A673 (cell line): Measurements from ENCODE around the gene KIF12. TPM values are rescaled to one million over a fixed set of nuclear protein-coding genes. Genes with fewer than 3 reads are reported as not detected.

Experiments
- BruUV-seq: library from RNA; stranded (reverse); fragments of 400-500 nt; replicated peaks from 2 replicates; lab custom pipeline; 2021; lab: Mats Ljungman, UMichigan
- CTCF ChIA-PET: fragments of 300-600 bp; sonication (Branson Sonifier 250); formaldehyde crosslinking; loops from one replicate; lab custom pipeline; 2022; ENCODE audit warnings: antibody characterized with exemption; lab: Charles Lee
- POLR2A ChIA-PET: fragments of 300-600 bp; sonication (Branson Sonifier 250); formaldehyde crosslinking; loops from one replicate; lab custom pipeline; 2022; ENCODE audit warnings: antibody characterized with exemption; ENCODE audit not compliant: low non-redundant PET; lab: Charles Lee
- DNase-seq: peaks from one replicate; pipeline ENCODE4 v3.0.0-alpha.2; 2015; ENCODE audit warnings: low spot score
- H3K27ac ChIP-seq: fragments of 200-600 bp; sonication (generic); 2 replicates; pipeline ENCODE4 v1.5.1; 2016; ENCODE audit warnings: mixed run types, low read depth, mild to moderate bottlenecking, mixed read lengths, antibody characterized with exemption, low read length; ENCODE audit not compliant: poor library complexity, severe bottlenecking
- H3K27me3 ChIP-seq: fragments of 200-600 bp; sonication (generic); replicated peaks from 2 replicates; pipeline ENCODE4 v1.6.1; 2017; ENCODE audit warnings: mixed run types, low read depth, mild to moderate bottlenecking, mixed read lengths, antibody characterized with exemption, low read length; ENCODE audit not compliant: insufficient read depth, poor library complexity
- H3K36me3 ChIP-seq: fragments of 200-600 bp; sonication (generic); 2 replicates; pipeline ENCODE4 v1.6.1; 2016; ENCODE audit warnings: mixed run types, mild to moderate bottlenecking, mixed read lengths, antibody characterized with exemption, low read length; ENCODE audit not compliant: insufficient read depth, poor library complexity, severe bottlenecking
- H3K4me1 ChIP-seq: fragments of 200-600 bp; sonication (generic); 2 replicates; pipeline ENCODE4 v1.6.1; 2017; ENCODE audit warnings: mixed run types, mild to moderate bottlenecking, mixed read lengths, antibody characterized with exemption, low read length; ENCODE audit not compliant: insufficient read depth, poor library complexity, severe bottlenecking
- H3K4me3 ChIP-seq: fragments of 200-600 bp; sonication (generic); 2 replicates; pipeline ENCODE4 v1.5.1; 2016; ENCODE audit warnings: low read depth, mixed run types, mild to moderate bottlenecking, mixed read lengths, low read length; ENCODE audit not compliant: poor library complexity, severe bottlenecking
- H3K9me3 ChIP-seq: fragments of 200-600 bp; sonication (generic); 2 replicates; pipeline ENCODE4 v1.6.1; 2016; ENCODE audit warnings: mixed run types, low read depth, mild to moderate bottlenecking, mixed read lengths, antibody characterized with exemption, low read length; ENCODE audit not compliant: poor library complexity, severe bottlenecking
- CTCF ChIP-seq: fragments of 300-800, 200-600 bp; sonication (generic); conservative IDR thresholded peaks from 2 replicates; pipeline ENCODE4 v1.5.1; 2017; ENCODE audit warnings: low read depth, mild to moderate bottlenecking, antibody characterized with exemption, low read length, moderate library complexity, mixed read lengths
- EZH2 ChIP-seq: fragments of 200-600 bp; sonication (generic); IDR thresholded peaks from 2 replicates; pipeline ENCODE4 v1.6.1; 2017; ENCODE audit warnings: borderline replicate concordance, low read depth, mild to moderate bottlenecking, mixed read lengths, antibody characterized with exemption, low read length; ENCODE audit not compliant: poor library complexity, severe bottlenecking
- intact Hi-C: fragments of 100-400 bp; cut with micrococcal nuclease; formaldehyde crosslinking; loops from one replicate; pipeline ENCODE4 v1.10.0; 2022; ENCODE audit not compliant: unreplicated experiment
- total RNA-seq: library from RNA; stranded (reverse); gene quantifications from 2 replicates; pipeline ENCODE4 v1.2.3, GENCODE V29; 2021

KIF12 gene
- total RNA-seq, 1 experiment from 2014 or later, result not detected

DNA sequence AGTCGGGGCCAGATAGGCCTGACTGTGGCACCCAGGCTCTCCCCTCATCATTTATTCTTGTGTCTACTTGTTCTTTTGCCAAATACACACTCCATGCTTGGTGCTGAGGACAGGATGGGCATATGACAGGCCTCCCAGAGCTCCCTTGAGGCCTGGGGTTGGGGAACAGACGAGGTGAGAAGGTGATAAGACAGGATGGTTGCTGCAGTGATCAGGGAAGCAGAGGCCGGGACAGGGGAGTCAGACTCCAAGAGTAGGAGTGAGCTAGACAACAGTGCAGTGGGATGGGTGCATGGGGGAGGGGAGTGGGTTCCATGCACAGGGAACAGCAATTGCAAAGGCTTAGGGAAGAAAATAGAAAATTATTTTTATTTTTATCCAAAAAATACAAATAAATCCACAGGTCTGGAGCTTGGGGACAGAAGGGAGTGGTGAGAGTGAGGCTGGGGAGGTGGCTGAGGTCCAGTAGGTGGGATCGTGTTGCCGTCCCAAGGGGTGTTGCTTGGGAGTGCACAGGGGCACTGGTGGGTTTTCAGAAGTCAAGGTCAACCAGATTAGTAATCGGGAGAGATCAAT lies 17.6 kb downstream of the KIF12 start:
- intact Hi-C loops, result loop anchor here (1.0 kb wide), 1 partner anchor 210 kb away; no protein-coding TSS in a partner anchor
- CTCF ChIA-PET, result interaction anchor here (0.9 to 1.4 kb wide), 3 partner anchors 26 to 210 kb away, joined by 3 to 19 read pairs (median 3); no protein-coding TSS in a partner anchor
- Histone ChIP-seq H3K27me3 (no peaks in the 10 kb centered on the region), H3K27ac (no peak overlapping the region), H3K4me3 (no peak overlapping the region), H3K9me3 (no peaks in the 10 kb centered on the region), H3K36me3 (no peaks in the 10 kb centered on the region), H3K4me1 (no peaks in the 10 kb centered on the region)
- POLR2A ChIA-PET, result no interaction called here
- TF ChIP-seq CTCF, result no peak
- no peak for TF ChIP-seq EZH2
- no TSS peak for BruUV-seq
- DNase-seq, result no peak

DNA sequence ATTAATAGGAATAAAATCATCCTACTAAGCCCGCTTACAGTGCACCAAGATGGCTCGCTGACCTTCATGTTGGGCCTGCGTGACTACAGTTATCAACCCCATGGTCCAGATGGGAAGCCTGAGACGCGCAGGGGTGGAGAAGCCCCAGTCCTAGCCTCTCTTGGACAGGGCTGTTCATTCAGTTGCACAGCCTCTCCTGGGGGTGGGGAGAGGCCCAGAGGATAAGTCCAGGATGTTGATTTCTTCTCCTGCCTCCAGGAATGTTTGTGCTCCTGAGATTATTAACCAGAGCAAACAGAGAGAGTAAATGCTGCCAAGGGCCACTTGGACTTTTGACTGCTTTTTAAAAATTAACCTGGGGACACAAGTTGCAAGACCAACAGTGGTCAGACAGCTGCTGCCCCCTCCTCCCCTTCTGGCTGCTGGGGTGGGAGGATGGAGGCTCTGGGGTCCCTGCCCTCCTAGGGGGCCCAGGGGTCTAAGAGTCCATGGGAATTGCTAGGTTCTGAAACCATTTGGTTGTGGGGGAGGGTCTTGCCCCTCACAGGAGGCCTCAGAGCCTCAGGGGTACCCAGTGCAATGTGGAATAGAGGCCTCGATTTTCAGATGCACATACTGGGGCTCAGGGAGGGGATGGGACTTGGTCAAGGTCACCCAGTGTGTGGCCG lies 18.2 kb downstream of the KIF12 start:
- Histone ChIP-seq H3K27me3 (no peaks in the 10 kb centered on the region), H3K27ac (no peak overlapping the region), H3K9me3 (no peaks in the 10 kb centered on the region), H3K36me3 (no peaks in the 10 kb centered on the region), H3K4me1 (no peaks in the 10 kb centered on the region), H3K4me3 (no peak overlapping the region)
- intact Hi-C loops, result no loop called here
- BruUV-seq, result no TSS peak
- no peak for DNase-seq
- TF ChIP-seq EZH2 (no peak), CTCF (no peak)
- CTCF ChIA-PET, result interaction anchor here (0.5 kb wide), 1 partner anchor 13 kb away, joined by 3 read pairs; no protein-coding TSS in a partner anchor
- POLR2A ChIA-PET, result no interaction called here

DNA sequence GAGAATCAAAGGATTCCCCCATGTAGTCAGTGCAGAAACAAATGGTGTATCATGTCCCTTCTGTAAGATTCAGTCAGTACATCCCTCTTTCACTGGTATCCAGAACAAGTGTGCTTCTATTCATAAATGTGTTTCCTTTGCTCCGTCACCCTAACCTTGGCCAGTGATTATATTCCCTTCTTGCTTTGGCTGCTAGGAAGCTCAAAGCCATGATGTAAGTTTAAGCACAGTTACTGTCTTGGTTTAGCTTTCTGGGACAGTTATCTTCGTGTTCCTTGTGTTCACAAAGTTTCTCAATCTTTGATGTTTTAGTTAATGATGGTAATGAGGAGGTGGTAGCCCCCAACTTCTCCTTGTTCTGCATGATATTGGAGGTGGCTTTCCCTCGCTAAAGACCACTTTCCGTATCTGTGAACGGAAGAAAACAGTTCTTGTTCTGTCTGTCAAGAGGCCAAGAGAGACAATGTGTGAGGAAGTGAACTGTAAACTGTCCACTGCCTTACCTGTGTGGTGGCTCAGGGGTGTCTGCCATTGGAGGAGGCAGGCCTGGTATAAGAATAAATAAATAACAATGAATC lies 18.8 kb downstream of the KIF12 start:
- ChIA-PET POLR2A (no interaction called here), CTCF (interaction anchor here (0.5 kb wide), 1 partner anchor 13 kb away, joined by 3 read pairs; no protein-coding TSS in a partner anchor)
- Histone ChIP-seq H3K4me3 (no peak overlapping the region), H3K4me1 (no peaks in the 10 kb centered on the region), H3K27ac (no peak overlapping the region), H3K27me3 (peaks cover 3% of the 10 kb centered on the region), H3K36me3 (no peaks in the 10 kb centered on the region), H3K9me3 (no peaks in the 10 kb centered on the region)
- intact Hi-C loops, result no loop called here
- TF ChIP-seq CTCF (no peak), EZH2 (no peak)
- no peak for DNase-seq
- no TSS peak for BruUV-seq
